ENCODE measurements around the gene ZGPAT. TPM values are rescaled to one million over a fixed set of nuclear protein-coding genes. Genes with fewer than 3 reads are reported as not detected.

Gene ZGPAT
- total and polyA plus RNA-seq, 2 donors (not counting 1 experiment from before 2014, with no cell fraction given): 46.1 to 62.1 TPM

- Histone ChIP-seq H3K27ac (ENCODE audit: low read length in 2 of 2) (no peak overlapping the region), H4K20me1 (ENCODE audit: control insufficient read depth, insufficient read depth, low read length, poor library complexity, severe bottlenecking) (peaks cover 49% of the 10 kb centered on the region), H3K9me3 (ENCODE audit: control extremely low read depth in 1 of 3, control insufficient read depth in 2 of 3, insufficient read depth in 1 of 3, low read length in 2 of 3) (no peaks in the 10 kb centered on the region), H3K36me3 (replicated peaks in 1 of 2; ENCODE audit: control extremely low read depth in 1 of 2, control insufficient read depth in 1 of 2, extremely low read depth in 1 of 2, insufficient read depth in 2 of 2, low read length in 1 of 2) (peaks cover 0 to 24% of the 10 kb centered on the region in 2 experiments), H3K4me2 (replicated peaks; ENCODE audit: low read depth, low read length, poor library complexity, severe bottlenecking) (no peak overlapping the region), H3K4me1 (ENCODE audit: control insufficient read depth in 2 of 2, insufficient read depth in 2 of 2, low read length in 2 of 2) (peaks cover 51 to 65% of the 10 kb centered on the region in 2 donors), H2AFZ (ENCODE audit: insufficient read depth, low read depth, low read length, poor library complexity, severe bottlenecking) (no peak overlapping the region), H3K4me3 (ENCODE audit: control extremely low read depth in 1 of 5, extremely low read depth in 1 of 5, insufficient read depth in 1 of 5, low read depth in 2 of 5, low read length in 4 of 5) (no peak overlapping the region), H3K27me3 (replicated peaks in 1 of 4; ENCODE audit: control extremely low read depth in 1 of 4, control insufficient read depth in 3 of 4, insufficient read depth in 4 of 4, low read length in 3 of 4) (no peaks in the 10 kb centered on the region), H3K79me2 (ENCODE audit: control insufficient read depth, insufficient read depth, low read length) (peaks cover 47% of the 10 kb centered on the region), H3K9ac (ENCODE audit: low read length) (no peak overlapping the region)
- WGBS (ENCODE audit: insufficient coverage): 94% methylated on average over 38 of the region's 38 CpGs
- Mint-ChIP-seq H3K4me1 (peaks cover 46% of the 10 kb centered on the region), H3K27ac (no peak overlapping the region), H3K9me3 (ENCODE audit: insufficient read depth) (no peaks in the 10 kb centered on the region), H3K4me3 (no peak overlapping the region), H3K27me3 (no peaks in the 10 kb centered on the region)
- ChIA-PET POLR2A (no interaction called here), CTCF (no interaction called here)
- TF ChIP-seq EZH2 (IDR thresholded peaks at IDR 0.05; ENCODE audit: borderline replicate concordance, insufficient read depth, low read depth, low read length, poor library complexity, severe bottlenecking) (no peak), CTCF (IDR thresholded peaks at IDR 0.05) (no peak)
- DNase-seq (no peak), ATAC-seq (ENCODE audit: low read depth) (no peak)
- intact Hi-C loops (cut with micrococcal nuclease): no loop called here
Observed at GRCh38 chr20:63732118-63733095, 24.6 kb downstream of the ZGPAT start.

GRCh38 chr20:63733117-63733516 lies 25.3 kb downstream of the ZGPAT start:
- H3K9ac ChIP-seq (ENCODE audit: low read length): no peak overlapping the region
- H3K27ac Mint-ChIP-seq: no peak overlapping the region
- peaks cover 50% of the 10 kb centered on the region for H4K20me1 ChIP-seq (ENCODE audit: control insufficient read depth, insufficient read depth, low read length, poor library complexity, severe bottlenecking)
- H3K4me3 ChIP-seq (ENCODE audit: control extremely low read depth in 1 of 5, extremely low read depth in 1 of 5, insufficient read depth in 1 of 5, low read depth in 2 of 5, low read length in 4 of 5): no peak overlapping the region
- H3K27me3 ChIP-seq (replicated peaks in 1 of 4; ENCODE audit: control extremely low read depth in 1 of 4, control insufficient read depth in 3 of 4, insufficient read depth in 4 of 4, low read length in 3 of 4): no peaks in the 10 kb centered on the region
- peaks cover 46 to 61% of the 10 kb centered on the region in 2 donors for H3K4me1 ChIP-seq (ENCODE audit: control insufficient read depth in 2 of 2, insufficient read depth in 2 of 2, low read length in 2 of 2)
- POLR2A ChIA-PET: no interaction called here
- H3K9me3 ChIP-seq (ENCODE audit: control extremely low read depth in 1 of 3, control insufficient read depth in 2 of 3, insufficient read depth in 1 of 3, low read length in 2 of 3): no peaks in the 10 kb centered on the region
- peaks cover 44% of the 10 kb centered on the region for H3K79me2 ChIP-seq (ENCODE audit: control insufficient read depth, insufficient read depth, low read length)
- DNase-seq: no peak
- 95% methylated on average over 13 of the region's 13 CpGs for WGBS (ENCODE audit: insufficient coverage)
- H3K36me3 ChIP-seq (replicated peaks in 1 of 2; ENCODE audit: control extremely low read depth in 1 of 2, control insufficient read depth in 1 of 2, extremely low read depth in 1 of 2, insufficient read depth in 2 of 2, low read length in 1 of 2): peaks cover 0 to 24% of the 10 kb centered on the region in 2 experiments
- H3K4me2 ChIP-seq (replicated peaks; ENCODE audit: low read depth, low read length, poor library complexity, severe bottlenecking): no peak overlapping the region
- H3K27me3 Mint-ChIP-seq: no peaks in the 10 kb centered on the region
- TF ChIP-seq CTCF (IDR thresholded peaks at IDR 0.05): no peak
- TF ChIP-seq EZH2 (IDR thresholded peaks at IDR 0.05; ENCODE audit: borderline replicate concordance, insufficient read depth, low read depth, low read length, poor library complexity, severe bottlenecking): no peak
- H2AFZ ChIP-seq (ENCODE audit: insufficient read depth, low read depth, low read length, poor library complexity, severe bottlenecking): no peak overlapping the region
- no peak for ATAC-seq (ENCODE audit: low read depth)
- intact Hi-C loops (cut with micrococcal nuclease): no loop called here
- no peaks in the 10 kb centered on the region for H3K9me3 Mint-ChIP-seq (ENCODE audit: insufficient read depth)
- H3K27ac ChIP-seq (ENCODE audit: low read length in 2 of 2): no peak overlapping the region
- peaks cover 40% of the 10 kb centered on the region for H3K4me1 Mint-ChIP-seq
- CTCF ChIA-PET: no interaction called here
- H3K4me3 Mint-ChIP-seq: no peak overlapping the region
